Hematopoietic multipotent progenitor cell treated with erythropoietin and hydrocortisone succinate and interleukin-3 and kit ligand, for 8 days (in vitro differentiated cells): ENCODE results near the gene MSRB2.
"Not testable (repeated sequence)": the region's sequence is repeated elsewhere in the genome, so short reads cannot be mapped to it uniquely, and the experiment has no call there.

Experiments used
- DNase-seq: peaks from one replicate; pipeline ENCODE4 v3.0.0-alpha.2; 2015

The MSRB2 gene

GRCh38 chr10:23095404-23095965, at the start of gene MSRB2:
Gene MSRB2 (plus strand): TSS chr10:23095579. CDS start chr10:23095609, 30 bp downstream.
- peak; percentile 90 for DNase-seq

GRCh38 chr10:23046027-23046426, 49.4 kb upstream of the MSRB2 start:
- DNase-seq, result no peak

DNA sequence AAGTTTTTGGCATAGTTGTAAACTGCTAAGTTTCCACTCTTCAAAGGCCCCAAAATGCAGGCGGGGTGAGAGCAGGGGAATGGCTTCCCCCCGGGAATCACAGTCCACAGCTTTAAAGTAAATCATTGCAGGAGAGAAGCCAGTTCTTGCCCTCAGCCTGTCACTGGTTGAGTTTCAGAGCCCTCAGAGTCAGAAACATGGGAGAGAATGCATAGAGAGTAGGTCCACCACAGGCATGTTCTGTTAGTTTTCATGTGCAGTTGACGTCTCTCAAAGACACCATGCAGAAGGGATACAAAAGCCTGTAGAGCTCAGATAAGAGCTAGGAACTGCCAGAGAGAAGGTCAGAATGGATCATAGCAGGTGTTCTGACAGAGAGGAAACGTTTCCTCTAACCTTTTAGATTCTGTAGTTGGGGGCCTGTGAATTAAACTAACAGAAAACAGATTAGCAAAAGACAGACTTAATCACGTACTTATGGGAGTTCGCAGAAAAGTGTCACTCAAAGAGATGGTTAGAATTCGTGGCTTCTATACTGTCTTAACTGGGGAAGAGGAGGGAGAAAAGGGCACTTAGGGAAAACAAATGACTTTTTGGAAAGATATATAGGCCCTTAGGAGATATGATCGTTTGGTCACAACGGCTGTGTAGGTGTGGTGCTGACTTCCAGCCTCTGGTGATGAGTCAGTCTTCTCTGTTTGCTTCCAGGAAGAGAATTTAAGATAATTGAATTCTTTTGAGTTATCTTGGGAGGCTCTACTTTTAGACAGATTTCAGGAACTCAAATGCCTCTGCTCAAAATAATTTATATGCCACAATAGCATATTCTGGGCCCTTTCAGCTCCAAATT, 48.0 kb upstream of the MSRB2 start:
- DNase-seq, result peak; percentile 53

DNA sequence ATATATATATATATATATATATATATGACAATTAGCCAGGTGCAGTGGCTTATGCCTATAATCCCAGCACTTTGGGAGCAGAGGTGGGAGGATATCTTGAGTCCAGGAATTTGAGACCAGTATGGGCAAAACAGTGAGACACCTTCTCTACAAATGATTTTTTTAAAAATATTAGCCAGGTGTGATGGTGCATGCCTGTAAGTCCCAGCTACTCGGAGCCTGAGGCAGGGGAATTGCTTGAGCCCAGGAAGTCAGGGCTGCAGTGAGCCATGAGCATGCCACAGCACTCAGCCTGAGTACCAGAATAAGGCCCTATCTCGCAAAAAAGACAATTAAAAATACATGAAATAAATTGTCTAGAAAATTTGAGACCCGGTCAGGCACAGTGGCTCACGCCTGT, 47.2 kb upstream of the MSRB2 start:
- no peak for DNase-seq

GRCh38 chr10:23051278-23051677, 44.1 kb upstream of the MSRB2 start:
- DNase-seq, result no peak

- no peak for DNase-seq
Measured at GRCh38 chr10:23051855-23052331, 43.5 kb upstream of the MSRB2 start.

DNA sequence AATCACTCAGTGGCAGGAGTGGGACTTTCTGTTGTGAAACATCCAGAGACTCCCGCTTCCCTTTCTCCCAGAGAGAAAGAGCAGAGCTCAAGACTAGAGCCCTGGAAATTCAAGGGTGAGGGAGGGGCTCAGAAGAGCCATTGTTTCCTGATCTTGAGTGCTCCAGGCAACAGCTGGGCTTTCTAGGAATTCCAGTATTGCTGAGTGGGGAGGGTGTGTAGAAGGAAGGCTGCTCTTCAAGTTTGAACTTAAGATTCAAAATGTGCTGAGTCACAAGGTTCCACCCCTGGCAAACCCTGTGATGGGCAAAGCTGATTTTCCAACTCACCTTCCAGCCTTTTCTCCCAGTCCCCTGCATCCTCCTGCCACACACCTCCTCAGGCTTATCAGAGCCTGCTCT, 42.3 kb upstream of the MSRB2 start:
- DNase-seq, result no peak

- no peak for DNase-seq
Measured at GRCh38 chr10:23055424-23056185, 39.8 kb upstream of the MSRB2 start.

DNA sequence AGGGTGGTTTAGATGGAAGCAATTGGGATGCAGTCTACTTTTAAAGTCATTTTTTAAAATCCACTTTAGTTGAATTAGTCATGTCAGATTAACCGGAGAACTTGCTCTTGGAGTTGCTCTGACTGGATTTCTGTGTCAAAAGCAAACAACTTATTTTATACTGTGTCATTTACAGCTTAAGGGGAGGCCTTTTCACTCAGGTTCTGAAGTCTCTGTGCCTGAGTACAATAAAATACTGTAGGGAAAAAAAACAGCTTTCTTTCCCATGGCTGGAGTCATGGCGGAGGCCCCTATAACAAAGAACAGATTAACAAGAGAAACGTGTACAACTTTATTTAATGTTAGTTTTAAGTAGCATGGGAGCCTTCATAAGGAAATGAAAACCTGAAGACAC, 39.2 kb upstream of the MSRB2 start:
- no peak for DNase-seq

DNA sequence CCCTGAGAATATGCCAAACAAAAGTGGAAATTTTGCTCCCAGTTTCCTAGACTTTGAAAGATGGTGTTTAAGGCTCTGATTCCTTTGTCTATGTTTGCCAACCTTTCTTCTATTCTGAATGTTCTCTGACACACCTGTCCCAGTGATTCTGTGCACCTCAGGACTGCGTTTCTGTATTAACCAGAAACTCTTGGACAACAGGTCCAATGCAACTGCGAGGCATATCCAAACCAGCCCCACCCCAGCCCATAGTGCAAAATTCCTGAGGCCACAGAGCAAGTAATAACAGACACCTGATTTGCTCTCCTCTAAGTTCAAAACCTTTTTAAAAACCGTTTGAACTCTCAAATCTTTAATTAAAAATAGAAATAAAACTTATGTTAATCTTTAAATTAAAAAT, 37.0 kb upstream of the MSRB2 start:
- DNase-seq, result no peak

- DNase-seq, result no peak
Measured at GRCh38 chr10:23060918-23061317, 34.5 kb upstream of the MSRB2 start.

GRCh38 chr10:23063045-23063972, 32.1 kb upstream of the MSRB2 start:
- no peak for DNase-seq

DNA sequence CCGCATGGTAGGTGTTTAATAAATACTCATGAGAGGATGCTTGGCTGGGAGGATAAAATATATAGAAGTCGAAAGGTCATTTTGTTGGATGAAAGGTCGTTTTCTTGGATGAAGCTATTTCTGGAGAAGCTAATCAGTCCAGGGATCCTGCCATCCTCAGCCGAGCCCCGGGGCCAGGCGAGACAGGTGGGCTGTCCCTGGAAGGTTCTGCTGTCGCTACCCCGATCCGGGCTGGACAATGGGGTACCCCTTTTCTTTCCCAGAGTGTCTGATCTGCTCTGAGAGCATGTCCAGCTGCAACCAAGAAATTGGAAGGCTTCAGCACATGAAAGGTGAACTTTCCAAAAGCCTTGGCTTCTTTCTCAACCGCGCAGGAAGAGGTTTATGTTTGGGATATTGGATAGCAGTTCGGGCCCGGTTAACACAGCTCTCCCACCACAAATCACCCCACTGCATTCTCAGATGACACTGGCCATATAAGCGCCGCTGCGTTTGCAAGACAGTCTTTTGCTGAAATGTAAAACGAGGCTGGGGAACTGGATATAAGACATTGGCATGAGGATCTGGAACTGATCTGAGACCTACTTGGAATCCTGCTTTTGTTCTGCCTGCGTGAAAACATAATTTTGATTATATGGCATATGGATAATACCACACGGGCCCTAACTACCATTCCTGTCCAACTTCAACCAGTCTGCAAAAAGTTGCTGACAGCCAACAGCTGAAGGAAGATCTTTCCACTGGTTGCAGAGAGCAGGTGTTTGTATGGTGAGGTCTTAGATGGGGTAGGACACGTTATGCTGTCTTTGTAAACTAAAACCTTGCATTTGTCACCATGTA, 31.2 kb upstream of the MSRB2 start:
- DNase-seq, result no peak

DNA sequence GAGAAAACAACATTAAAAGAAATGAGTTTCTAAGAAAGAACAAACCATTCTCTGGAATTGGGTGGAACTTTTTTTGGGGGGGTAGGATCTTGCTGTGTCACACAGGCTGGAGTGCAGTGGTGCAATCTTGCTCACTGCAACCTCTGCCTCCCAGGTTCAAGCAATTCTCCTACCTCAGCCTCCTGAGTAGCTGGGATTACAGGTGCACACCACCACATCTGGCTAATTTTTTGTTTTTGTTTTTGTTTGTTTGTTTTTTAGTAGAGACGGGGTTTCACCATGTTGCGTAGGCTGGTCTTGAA, 30.6 kb upstream of the MSRB2 start:
- not testable (repeated sequence) for DNase-seq

DNA sequence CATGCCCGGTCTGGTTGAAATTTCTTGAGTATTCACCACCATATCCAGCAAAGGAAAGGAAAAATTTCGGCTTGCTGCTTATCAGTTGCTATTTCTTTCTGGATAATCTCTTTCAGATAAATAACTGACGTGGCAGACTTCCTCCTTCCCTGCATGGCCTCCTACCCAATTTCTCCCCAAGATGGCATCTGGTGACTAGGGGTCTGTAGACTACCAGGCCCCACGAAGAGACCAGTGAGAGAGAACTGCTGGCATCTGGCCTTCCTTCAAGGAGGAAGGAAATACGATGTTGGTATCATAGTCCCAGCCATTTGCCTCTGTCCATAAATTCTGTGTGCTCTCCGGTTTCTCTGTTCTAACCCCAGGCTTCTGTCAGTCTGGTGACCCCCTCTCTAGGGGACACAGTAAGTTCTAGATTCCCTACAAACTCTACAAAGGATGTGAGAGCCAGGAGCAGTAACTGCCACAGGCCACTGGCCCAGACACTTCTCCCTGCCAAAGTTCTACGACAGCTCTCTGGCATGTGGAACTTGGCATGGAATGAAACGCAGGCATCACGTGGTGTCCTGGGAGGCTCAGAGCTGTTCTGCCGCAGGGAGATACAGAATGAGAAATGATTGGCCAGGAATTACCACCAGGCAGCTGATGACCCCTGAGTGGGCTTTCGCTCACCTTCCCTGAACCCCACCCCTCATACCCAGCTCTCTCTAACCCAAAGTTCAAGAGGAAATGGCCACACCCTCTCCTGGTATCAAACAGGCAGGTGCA, 30.0 kb upstream of the MSRB2 start:
- DNase-seq, result no peak

DNA sequence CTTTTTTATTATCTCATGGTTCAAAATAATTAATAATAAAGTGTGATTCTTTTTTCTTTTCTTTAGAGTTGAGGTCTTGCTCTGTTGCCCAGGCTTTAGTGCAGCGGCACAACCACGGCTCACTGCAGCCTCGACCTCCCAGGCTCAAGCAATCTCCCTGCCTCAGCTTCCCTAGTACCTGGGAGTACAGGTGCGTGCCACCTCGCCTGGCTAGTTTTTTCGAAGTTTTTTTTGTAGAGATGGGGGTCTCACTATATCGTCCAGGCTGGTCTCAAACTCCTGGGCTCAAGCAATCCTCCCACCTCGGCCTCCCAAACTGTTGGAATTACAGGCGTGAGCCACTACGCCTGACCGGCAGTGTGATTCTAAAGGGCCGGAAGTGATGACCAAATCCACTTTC, 28.0 kb upstream of the MSRB2 start:
- DNase-seq, result no peak

DNA sequence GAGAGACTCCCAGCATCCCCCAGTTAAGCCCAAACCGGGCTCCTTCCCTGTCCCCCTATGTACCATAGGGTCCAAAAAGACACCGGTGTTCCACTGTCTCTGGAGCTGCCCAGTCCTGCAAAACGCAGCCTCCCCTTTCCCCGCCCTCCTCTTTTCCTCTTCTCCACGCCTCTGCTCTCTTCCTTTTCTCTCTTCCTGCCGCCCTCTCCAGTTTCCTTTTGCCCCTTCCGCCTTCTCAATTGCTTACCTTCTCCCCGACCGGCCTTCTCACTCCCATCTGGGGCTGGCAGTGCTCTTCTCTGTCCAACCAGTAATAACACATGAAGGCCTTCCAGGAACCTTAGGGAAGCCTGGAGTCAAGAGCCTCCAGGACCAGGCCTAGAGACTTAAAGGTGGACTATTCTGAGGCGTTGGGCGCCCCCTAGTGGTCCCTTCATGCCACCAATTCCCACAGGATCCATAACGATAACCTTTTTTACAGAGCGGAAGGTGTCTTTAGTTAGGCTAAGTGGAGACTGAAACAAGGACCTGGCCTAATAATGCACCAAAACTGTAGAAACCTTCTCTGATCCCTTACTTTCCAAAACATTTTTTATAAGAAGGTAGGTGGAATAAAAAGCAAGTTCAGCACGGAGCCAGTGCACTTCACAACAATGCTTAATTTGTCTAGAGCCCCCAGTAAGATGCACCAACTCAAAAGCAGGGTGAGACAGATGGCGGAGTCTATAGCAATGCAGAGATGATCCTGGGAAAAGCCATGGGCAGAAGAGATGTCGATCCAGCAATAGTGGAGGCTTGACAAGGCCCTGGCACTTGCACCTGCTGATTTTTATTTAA, 27.2 kb upstream of the MSRB2 start:
- DNase-seq, result peak; percentile 73

- DNase-seq, result no peak
Measured at GRCh38 chr10:23069019-23069815, 26.2 kb upstream of the MSRB2 start.
